Smooth muscle cell (in vitro differentiated cells): Measurements from ENCODE around the gene SALL4. TPM values are rescaled to one million over a fixed set of nuclear protein-coding genes. Genes with fewer than 3 reads are reported as not detected.

Experiments
- DNase-seq: peaks from one replicate; lab custom pipeline; 2025; ENCODE audit not compliant: unreplicated experiment; lab: John Stamatoyannopoulos, UW
- H2AFZ ChIP-seq: fragments of 200-600 bp; sonication (generic); 2 replicates; pipeline ENCODE4 v1.6.0; 2016; ENCODE audit warnings: antibody characterized with exemption, low read depth, mild to moderate bottlenecking
- H3F3A ChIP-seq: fragments of 200-600 bp; sonication (generic); 2 replicates; pipeline ENCODE4 v1.6.0; 2017; ENCODE audit warnings: antibody characterized with exemption, low read depth
- H3K27ac ChIP-seq: fragments of 200-600 bp; sonication (generic); 2 replicates; pipeline ENCODE4 v1.5.1; 2016; ENCODE audit warnings: low read depth, mild to moderate bottlenecking
- H3K27me3 ChIP-seq: fragments of 200-600 bp; sonication (generic); 2 replicates; pipeline ENCODE4 v1.6.1; 2016; ENCODE audit warnings: low read depth, mild to moderate bottlenecking
- H3K36me3 ChIP-seq: fragments of 200-600 bp; sonication (generic); 2 replicates; pipeline ENCODE4 v1.5.1; 2016; ENCODE audit warnings: low read depth
- H3K4me1 ChIP-seq: fragments of 200-600 bp; sonication (generic); 2 replicates; pipeline ENCODE4 v1.5.1; 2016; ENCODE audit warnings: low read depth
- H3K4me2 ChIP-seq: fragments of 200-600 bp; sonication (generic); 2 replicates; pipeline ENCODE4 v1.6.0; 2016; ENCODE audit warnings: mild to moderate bottlenecking
- H3K4me3 ChIP-seq: fragments of 200-600 bp; sonication (generic); 2 replicates; pipeline ENCODE4 v1.5.1; 2016; ENCODE audit warnings: mild to moderate bottlenecking
- H3K79me2 ChIP-seq: fragments of 200-600 bp; sonication (generic); 2 replicates; pipeline ENCODE4 v1.6.0; 2016; ENCODE audit warnings: low read depth, mild to moderate bottlenecking
- H3K9ac ChIP-seq: fragments of 200-600 bp; sonication (generic); 2 replicates; pipeline ENCODE4 v1.6.0; 2016; ENCODE audit warnings: low read depth
- H3K9me3 ChIP-seq: fragments of 200-600 bp; sonication (generic); replicated peaks from 2 replicates; pipeline ENCODE4 v1.5.1; 2016; ENCODE audit warnings: low read depth
- H4K20me1 ChIP-seq: fragments of 200-600 bp; sonication (generic); 2 replicates; pipeline ENCODE4 v1.6.0; 2016; ENCODE audit warnings: low read depth
- WGBS: methylation state at CpG from one replicate; pipeline ENCODE4 v1.1.7; 2016; ENCODE audit warnings: low lambda C conversion rate; 5-methylcytosine and 5-hydroxymethylcytosine counted together
- polyA plus RNA-seq: library from polyadenylated mRNA; unstranded; fragments of >200 nt; fragmentation: Nextera tagmentation; extraction: Ambion mirVana; gene quantifications from 2 replicates; pipeline ENCODE4 v1.2.1, GENCODE V29; 2016
- total RNA-seq: library from RNA; depleted of rRNA; stranded (reverse); fragments of >200 nt; gene quantifications from 2 replicates; pipeline ENCODE4 v1.2.3, GENCODE V29; 2014
- TF ChIP-seq, protein P1 (sequence below): fragments of 200-600 bp; sonication (generic); IDR thresholded peaks from 2 replicates; pipeline ENCODE4 v1.5.1; 2017; ENCODE audit warnings: borderline replicate concordance, mild to moderate bottlenecking, antibody characterized with exemption; ENCODE audit not compliant: insufficient read depth, poor library complexity, severe bottlenecking

Gene SALL4
- total and polyA plus RNA-seq, 2 experiments from 2014 or later: 14.2 to 17.6 TPM

DNA sequence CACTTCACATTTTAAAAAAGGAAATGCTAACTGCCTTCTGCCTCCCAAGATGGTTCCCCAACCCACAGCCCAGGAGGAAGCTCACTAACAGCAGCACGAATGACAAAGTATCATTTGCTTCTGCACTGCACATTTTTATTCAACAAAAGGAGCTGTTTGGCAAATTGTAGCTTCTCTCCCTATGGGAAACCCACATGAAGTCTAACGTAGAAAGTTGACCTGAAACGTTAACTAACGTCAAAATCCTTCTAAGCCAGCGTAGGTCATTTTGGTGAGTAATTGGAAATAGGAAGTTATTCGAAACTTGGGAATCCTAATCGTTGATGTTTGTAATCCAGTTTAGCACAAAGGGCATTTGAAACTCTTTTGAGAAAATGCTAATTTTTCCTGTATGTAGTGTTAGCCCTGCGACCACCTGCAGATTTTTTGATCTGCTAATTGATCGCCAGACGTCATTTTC, 2.9 kb downstream of the SALL4 start:
- Histone ChIP-seq H3K4me1 (peaks cover 63% of the 10 kb centered on the region), H3F3A (peaks cover 24% of the 10 kb centered on the region), H3K4me3 (peak overlapping the region; percentile 90), H3K36me3 (no peaks in the 10 kb centered on the region), H3K27me3 (no peaks in the 10 kb centered on the region), H4K20me1 (peaks cover 42% of the 10 kb centered on the region), H3K27ac (peak overlapping the region; percentile 62), H3K79me2 (peaks cover 66% of the 10 kb centered on the region), H3K9ac (peak overlapping the region; percentile 76), H3K9me3 (no peaks in the 10 kb centered on the region), H2AFZ (peak overlapping the region; percentile 56), H3K4me2 (peak overlapping the region; percentile 89)
- 5% methylated on average over 10 of the region's 10 CpGs for WGBS
- TF ChIP-seq, protein P1, sequence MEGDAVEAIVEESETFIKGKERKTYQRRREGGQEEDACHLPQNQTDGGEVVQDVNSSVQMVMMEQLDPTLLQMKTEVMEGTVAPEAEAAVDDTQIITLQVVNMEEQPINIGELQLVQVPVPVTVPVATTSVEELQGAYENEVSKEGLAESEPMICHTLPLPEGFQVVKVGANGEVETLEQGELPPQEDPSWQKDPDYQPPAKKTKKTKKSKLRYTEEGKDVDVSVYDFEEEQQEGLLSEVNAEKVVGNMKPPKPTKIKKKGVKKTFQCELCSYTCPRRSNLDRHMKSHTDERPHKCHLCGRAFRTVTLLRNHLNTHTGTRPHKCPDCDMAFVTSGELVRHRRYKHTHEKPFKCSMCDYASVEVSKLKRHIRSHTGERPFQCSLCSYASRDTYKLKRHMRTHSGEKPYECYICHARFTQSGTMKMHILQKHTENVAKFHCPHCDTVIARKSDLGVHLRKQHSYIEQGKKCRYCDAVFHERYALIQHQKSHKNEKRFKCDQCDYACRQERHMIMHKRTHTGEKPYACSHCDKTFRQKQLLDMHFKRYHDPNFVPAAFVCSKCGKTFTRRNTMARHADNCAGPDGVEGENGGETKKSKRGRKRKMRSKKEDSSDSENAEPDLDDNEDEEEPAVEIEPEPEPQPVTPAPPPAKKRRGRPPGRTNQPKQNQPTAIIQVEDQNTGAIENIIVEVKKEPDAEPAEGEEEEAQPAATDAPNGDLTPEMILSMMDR: no peak
- DNase-seq: no peak

DNA sequence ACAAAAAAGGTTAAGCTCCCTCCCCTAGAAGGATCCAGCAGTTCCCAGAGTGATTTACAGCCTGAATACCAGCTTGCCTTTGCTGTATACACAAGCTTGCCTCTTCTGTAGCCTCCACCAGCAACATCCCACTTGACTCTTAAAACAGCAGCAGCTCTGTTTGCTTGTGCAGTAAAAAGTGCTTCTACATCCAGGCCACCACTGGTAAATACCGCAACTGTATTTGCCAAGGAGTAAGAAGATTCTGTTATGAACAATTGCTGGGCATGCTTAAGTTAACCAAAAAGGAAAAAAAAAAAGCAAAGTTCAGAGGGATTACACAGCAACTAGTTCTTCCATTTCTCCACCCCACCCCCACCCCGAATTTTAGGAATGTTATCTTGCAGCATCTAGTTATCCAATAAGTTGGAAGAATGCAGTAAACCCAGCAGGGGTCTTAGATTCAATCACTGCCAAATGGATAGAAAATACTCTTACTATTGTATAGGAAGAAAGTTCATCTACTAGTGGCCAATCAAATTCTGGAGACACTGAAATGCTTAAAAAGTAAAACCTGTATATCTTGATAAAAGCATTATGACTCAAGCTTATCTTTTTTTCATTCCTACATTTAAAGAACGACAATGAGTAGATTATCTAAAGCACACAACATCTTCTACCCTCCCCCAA, 4.8 kb downstream of the SALL4 start:
- Histone ChIP-seq H3K79me2 (peaks cover 85% of the 10 kb centered on the region), H3K4me3 (peak overlapping the region; percentile 90), H2AFZ (no peak overlapping the region), H3K36me3 (no peaks in the 10 kb centered on the region), H3K4me2 (peak overlapping the region; percentile 89), H3K4me1 (peaks cover 52% of the 10 kb centered on the region), H4K20me1 (peaks cover 61% of the 10 kb centered on the region), H3F3A (peaks cover 18% of the 10 kb centered on the region), H3K9ac (no peak overlapping the region), H3K27me3 (no peaks in the 10 kb centered on the region), H3K9me3 (no peaks in the 10 kb centered on the region), H3K27ac (peak overlapping the region; percentile 62)
- 1% methylated on average over 3 of the region's 3 CpGs for WGBS
- TF ChIP-seq, protein P1: no peak
- DNase-seq: no peak

GRCh38 chr20:51796340-51796739, 6.0 kb downstream of the SALL4 start:
- H3K4me1 ChIP-seq: peaks cover 52% of the 10 kb centered on the region
- H3K79me2 ChIP-seq: peaks cover 88% of the 10 kb centered on the region
- H3K9me3 ChIP-seq: no peaks in the 10 kb centered on the region
- H3K9ac ChIP-seq: no peak overlapping the region
- no peak overlapping the region for H2AFZ ChIP-seq
- peak overlapping the region; percentile 62 for H3K27ac ChIP-seq
- TF ChIP-seq, protein P1: no peak
- H3K36me3 ChIP-seq: no peaks in the 10 kb centered on the region
- peak overlapping the region; percentile 89 for H3K4me2 ChIP-seq
- H3K27me3 ChIP-seq: no peaks in the 10 kb centered on the region
- no peak for DNase-seq
- H3F3A ChIP-seq: peaks cover 18% of the 10 kb centered on the region
- H4K20me1 ChIP-seq: peaks cover 72% of the 10 kb centered on the region
- no peak overlapping the region for H3K4me3 ChIP-seq
- 39% methylated on average over 3 of the region's 3 CpGs for WGBS

- WGBS: 75% methylated on average over 7 of the region's 7 CpGs
Observed at GRCh38 chr20:51792960-51793359, 9.4 kb downstream of the SALL4 start.

More at GRCh38 chr20:51792960-51793359, 9.4 kb downstream of the SALL4 start:
- H3F3A ChIP-seq: peaks cover 4% of the 10 kb centered on the region
- no peaks in the 10 kb centered on the region for H3K9me3 ChIP-seq
- H2AFZ ChIP-seq: no peak overlapping the region
- no peak overlapping the region for H3K4me3 ChIP-seq
- H3K79me2 ChIP-seq: peaks cover 83% of the 10 kb centered on the region
- TF ChIP-seq, protein P1: no peak
- H3K4me2 ChIP-seq: no peak overlapping the region
- no peak for DNase-seq
- H3K36me3 ChIP-seq: no peaks in the 10 kb centered on the region
- no peaks in the 10 kb centered on the region for H3K27me3 ChIP-seq
- peaks cover 33% of the 10 kb centered on the region for H3K4me1 ChIP-seq
- no peak overlapping the region for H3K9ac ChIP-seq
- H4K20me1 ChIP-seq: peaks cover 88% of the 10 kb centered on the region
- no peak overlapping the region for H3K27ac ChIP-seq
